HG02759 (cell line): ENCODE results near the gene ZDHHC1.
A peak's percentile ranks its signal among the peaks of the same experiment; 100 is the strongest.

Experiments used
- ATAC-seq: cut with Tn5 transposase; IDR thresholded peaks from one replicate; pipeline ENCODE4 v1.9.1; 2021; ENCODE audit warnings: mild to moderate bottlenecking, moderate library complexity; ENCODE audit not compliant: unreplicated experiment

ZDHHC1 gene, protein sequence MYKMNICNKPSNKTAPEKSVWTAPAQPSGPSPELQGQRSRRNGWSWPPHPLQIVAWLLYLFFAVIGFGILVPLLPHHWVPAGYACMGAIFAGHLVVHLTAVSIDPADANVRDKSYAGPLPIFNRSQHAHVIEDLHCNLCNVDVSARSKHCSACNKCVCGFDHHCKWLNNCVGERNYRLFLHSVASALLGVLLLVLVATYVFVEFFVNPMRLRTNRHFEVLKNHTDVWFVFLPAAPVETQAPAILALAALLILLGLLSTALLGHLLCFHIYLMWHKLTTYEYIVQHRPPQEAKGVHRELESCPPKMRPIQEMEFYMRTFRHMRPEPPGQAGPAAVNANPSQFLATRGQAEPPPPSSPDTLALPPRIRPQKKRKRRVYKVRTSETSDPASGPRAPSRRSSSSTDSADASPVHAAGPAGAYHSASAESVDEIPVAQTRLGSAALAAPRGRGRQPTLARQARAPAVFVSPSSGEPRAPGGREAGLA

DNA sequence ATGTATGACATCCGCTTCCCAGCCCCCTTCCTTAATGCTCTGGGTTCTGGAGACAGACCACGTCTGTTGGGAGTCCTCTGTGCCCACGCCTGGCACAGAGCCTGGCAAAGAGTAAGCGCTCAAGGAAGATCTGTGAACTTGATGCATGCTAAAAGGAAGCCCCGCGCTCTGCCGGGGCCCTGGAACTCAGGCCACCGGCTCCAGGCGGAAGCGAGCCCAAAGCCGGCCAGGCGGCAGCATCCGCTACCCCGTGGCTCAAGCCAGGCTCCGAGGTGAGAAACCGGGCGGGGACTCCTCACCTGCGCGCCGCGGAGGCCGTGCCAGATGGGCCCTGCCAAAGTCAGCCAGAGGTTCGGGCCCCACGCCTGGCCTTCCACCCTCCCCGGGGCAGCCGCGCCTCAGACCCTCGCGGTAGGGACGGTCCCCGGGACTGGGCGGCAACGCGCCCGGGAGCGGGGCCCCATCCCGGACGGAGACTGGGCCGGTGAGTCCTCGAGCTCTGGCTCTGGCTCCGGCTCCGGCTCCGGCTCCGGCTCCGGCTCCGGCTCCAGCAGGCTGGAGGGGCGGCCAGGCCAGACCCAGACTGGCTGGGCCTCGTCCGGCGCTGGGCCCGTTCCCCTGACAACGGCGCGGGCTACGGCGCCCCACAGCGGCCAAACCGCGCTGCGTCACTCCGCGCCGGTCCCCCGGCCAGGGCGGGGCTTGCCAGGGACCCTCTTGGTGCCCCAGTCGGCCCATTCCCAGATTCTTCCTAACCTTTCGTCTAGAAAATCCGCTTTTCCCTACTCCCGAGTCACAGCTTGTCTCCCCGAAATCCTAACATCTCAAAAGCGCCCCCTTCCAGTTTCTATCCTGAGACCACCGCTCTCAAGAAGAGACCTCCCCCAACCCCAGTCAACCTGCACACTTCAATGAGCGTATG lies at the start of gene ZDHHC1:
ZDHHC1 (minus strand) TSS at position 606 of the 922 bp plus-strand sequence. CDS start 8,702 bp downstream, outside the sequence.
- peak; percentile 78 for ATAC-seq

DNA sequence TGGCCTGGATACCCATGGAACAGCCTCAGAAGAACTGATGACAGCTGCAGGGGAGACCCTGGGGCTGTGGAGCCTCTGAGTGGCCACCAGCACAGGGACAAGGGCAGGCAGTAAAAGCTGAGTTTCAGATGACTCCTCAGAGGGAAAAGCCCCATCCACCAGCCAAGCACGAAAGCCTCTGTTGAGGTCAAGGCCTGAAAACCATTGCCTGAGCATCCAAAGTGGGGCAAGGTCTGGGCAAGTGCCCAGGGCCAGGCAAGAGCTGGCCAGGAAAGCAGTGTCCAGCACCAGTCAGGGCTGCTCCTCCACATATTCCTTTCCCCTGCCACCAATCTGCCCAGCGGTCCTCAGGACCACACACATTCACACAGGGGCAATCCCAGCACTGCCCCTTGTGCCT lies 48.3 kb upstream of the ZDHHC1 start:
- ATAC-seq = no peak

DNA sequence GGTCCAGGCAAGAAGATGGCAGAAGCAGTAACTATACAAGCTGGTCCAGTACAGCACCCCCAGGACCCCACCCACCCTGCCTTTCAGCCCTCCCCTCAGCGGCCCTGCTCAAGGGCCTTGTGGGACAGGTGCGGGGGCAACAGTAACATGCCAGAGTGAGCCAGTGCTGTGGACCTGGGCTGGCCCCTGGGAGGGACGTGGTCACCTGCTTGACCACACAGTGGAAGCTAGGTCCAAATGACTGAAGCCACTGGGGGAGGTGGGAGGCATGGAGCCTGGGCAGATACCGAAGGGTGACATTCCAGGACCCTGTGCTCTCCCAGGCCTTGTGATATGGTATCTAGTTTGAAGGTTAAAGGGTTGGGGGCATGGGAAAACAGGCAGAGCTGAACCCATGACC lies 47.4 kb upstream of the ZDHHC1 start:
- no peak for ATAC-seq

DNA sequence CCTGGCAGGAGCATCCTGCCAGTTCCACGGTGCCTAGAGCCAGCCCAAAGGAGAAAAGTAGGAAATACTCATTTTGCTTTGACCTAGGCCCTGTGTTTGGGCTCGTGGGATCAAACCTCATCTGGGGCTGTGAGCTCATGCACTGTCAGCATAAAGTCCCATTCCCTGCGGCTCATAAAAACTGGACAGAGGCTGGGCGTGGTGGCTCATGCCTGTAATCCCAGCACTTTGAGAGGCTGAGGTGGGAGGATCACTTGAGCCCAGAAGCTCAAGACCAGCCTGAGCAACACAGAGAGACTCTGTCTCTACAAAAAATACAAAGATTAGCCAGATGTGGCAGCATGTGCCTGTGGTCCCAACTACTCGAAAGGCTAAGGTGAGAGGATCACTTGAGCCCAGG lies 46.8 kb upstream of the ZDHHC1 start:
- ATAC-seq = no peak

DNA sequence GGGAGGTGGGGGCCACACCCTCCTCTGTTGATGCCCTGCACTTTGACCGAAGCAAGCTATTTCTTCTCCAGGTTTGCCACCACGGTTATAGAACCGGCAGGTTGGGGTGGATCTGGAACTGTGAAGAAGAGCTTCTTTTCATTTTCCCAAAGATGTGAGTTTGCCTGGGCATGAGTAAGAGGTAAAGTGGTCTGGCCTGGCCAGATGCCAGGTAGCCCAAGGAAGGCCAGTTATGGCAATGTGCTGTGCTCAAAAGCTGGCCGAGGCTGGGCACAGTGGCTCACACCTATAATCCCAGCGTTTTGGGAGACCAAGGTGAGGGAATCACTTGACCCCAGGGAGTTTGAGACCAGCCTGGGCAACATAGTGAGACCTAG lies 46.0 kb upstream of the ZDHHC1 start:
- ATAC-seq = no peak

DNA sequence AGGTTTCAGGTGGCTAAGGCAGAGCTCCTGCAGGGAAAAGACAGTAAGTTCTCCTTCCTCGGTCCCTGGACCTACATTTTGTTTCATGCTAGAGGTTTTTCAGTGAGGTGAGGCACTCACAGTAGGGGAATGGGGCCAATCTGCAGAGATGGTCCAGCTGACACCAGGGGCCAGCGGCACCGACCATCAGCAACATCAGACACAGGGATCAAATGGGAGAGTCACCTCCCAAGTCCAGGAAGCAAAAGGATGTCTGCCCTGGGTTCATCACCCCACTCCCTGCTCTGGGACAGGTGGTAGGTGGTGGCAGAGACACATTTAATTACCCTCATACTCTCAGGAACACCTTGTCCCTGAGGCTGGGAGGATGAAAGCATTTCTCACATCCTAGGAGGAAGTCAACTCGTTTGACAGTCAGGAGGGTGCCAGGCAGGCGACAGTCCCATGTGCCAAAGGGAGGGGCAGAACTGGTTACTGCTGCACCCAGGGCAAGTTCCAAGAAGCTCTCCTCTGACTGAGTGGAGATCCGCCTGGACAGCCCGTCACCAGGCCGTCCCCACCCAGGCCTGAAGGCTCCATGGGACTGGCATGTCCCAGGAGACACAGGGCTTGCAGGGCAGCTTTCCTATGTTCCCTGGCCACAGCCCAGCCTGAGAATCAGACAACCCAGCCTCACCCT lies 45.5 kb upstream of the ZDHHC1 start:
- ATAC-seq = no peak

DNA sequence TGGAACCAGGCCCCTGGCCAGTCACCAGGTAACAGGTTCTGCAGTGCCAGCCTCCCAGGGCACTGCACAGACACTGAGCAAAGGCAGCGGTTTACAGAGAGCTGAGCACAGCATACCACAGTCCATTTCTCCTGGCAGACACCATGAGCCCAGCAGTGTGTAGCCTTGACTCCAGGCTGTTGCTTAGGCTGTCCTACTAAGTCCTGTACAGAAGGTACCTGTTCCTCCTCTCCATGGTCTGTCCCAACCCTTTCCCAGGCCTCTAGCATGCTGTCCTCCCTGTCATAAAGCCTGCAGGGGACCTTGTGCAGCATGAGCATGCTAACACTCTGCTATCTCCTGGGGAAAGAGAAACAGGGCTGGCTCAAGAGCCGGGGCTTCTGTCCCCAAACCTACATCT lies 44.7 kb upstream of the ZDHHC1 start:
- no peak for ATAC-seq

DNA sequence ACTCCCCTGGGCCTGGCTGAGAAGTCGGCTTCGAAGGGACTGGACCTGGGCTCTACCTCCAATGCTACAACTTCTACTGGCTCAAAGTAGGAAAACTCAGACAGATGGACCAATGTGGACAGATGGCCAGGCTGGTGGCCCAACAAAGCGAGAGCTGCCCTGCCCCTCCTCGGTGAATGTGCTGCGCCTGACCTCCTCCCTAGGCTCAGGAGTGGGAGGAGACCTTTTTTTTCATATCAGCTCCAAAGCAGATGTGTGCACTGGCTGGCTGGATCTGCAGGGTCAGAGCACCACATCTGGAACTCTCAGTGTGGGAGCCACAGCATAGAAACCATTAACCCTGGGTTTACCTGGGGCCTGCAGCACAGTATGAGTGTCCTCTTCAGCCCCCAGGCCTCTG lies 43.9 kb upstream of the ZDHHC1 start:
- no peak for ATAC-seq

DNA sequence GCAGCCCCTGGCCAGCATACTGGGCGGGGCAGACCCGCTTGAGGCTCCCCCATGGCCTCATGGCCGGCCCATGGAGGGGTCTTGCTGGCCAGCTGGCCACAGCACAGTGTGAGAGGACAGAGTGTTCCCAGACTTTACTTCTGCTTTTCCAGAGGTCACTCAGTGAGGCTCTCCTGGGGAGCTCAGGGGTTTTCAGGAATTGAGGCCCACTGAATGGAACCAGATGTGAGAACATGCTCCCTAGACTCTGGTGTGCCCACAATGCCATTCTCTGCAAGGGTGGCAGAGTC lies 43.5 kb upstream of the ZDHHC1 start:
- ATAC-seq = no peak

DNA sequence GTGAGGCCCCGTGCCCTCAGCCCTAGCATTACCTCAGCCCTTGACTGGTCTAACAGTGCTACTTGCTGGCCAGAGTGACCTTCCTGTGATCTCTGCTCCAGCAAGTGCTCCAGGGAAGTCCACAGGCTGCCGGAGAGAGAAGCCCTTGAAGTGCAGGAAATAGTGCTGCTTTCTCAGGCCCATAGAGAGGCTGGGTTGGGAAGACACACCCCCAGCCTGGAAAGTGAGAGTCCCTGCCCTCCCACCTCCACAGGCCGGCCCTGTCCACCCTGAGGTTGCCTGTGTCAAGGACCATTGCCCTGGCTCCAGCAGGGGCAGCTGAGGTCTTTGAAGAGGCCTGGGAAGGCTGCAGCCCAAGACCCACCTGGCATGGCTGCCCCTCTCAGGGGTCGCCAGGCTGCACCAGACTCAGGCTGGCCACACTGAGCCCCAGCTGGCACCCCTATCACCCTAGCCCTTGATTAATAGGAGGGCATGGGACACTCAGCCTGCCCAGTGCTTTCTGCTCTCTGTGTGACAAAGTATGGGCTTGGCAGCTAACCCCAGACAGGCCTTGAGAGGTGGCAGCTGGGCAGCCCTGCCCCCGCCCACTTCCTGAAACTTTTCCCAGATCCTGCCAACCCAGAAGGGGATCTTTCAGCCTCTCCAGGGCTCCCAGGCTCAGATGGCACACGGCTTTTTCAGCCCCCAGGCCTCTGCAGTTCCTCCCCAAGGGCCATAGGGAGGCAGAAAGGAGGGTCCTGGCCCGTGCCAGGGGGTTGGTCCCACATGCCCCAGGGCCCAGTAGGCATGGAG lies 43.0 kb upstream of the ZDHHC1 start:
- no peak for ATAC-seq

DNA sequence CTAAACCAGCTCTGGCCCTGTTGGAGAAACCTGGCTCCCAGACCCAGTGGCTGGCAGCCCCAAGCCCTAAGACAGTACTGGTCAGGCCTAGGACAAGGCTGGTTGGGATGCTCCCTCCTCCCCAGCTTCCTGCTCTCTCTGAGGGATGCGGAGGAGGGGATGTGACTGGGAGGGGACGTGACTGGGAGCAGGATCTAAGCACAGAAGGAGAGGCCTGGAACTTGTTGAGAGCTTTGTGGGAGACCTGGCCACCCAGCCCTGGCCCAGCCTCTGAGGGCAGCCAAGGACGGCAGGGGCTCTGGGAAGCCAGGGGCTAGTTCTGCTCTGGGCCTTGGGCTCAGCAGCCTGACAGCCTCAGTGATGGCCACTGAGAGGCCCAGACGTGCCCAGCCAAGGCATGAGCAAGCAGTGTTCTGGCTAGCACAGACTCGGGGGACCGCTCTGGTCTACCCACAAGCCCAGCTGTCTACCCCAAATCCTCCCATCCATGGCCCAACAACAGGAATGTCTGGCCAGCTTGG lies 41.9 kb upstream of the ZDHHC1 start:
- no peak for ATAC-seq

DNA sequence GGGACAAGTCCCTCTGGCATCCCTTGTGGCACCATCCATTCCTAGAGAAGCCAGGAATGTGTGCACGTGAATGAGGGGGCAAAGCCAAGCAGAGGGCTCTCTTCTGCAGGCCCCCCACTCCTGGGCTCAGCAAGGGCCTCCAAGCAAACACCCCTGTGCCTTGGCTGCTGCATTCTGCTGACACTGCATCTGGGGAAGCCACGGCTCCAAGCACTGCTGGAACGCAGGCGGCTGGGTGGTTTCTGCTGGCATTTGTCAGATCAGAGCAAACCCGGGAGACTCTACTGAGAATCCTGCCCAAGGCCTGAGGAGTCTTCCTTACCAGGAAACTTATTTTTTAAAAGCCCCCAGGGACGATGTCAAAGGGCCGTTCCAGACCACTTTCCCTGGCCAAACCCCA lies 41.3 kb upstream of the ZDHHC1 start:
- ATAC-seq = no peak

DNA sequence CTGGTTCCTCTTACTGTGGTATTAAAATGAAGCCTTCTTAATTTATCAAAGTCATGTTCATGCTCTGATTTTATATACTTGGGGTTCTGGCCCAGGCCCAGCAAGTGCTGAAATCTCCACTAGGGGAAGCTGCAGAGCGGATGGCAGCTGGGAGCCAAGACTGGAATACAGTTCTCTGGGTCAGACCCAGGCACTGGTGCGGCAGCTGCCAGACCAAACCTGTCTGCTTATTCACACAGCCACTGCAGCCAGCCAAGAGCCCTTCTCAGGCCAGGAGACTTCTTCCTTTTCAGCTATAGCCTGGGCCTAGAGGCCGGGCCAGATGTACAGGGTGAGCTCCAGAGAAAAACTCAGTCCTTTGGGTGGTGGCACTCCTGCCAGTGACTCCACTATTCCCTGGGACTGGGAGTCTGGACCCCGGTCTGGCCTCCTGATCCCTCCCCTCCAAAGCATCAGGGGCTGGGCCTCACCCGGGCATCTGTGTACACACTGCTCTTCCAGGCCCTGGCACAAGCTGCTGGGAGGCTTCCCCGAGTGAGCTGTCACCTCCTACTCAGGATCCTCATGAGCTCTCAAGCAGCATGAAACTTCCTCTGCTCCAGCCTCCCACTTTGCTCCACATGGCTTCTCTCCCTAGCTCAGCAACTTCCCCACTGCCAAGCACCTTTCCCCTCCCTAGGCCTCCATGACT lies 40.3 kb upstream of the ZDHHC1 start:
- no peak for ATAC-seq

DNA sequence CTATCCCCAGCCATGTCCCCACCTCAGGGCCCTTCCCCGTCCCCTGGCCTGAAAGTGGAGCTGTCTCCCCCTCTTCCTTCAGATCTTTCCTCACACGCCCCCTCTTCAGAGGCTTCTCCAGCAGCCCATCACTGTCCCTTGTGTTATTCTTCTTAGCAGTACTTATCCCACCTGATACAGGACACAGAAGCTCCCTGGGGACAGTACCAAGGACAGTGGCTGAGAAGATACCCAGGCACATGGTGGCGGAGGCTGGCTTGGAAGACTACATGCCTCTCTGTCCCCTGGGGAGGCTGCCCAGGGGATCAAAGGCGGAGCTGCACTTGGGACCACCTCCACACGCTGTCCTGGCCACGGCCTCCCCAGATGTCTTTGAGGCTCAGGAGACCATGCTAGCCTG lies 38.6 kb upstream of the ZDHHC1 start:
- ATAC-seq = no peak

DNA sequence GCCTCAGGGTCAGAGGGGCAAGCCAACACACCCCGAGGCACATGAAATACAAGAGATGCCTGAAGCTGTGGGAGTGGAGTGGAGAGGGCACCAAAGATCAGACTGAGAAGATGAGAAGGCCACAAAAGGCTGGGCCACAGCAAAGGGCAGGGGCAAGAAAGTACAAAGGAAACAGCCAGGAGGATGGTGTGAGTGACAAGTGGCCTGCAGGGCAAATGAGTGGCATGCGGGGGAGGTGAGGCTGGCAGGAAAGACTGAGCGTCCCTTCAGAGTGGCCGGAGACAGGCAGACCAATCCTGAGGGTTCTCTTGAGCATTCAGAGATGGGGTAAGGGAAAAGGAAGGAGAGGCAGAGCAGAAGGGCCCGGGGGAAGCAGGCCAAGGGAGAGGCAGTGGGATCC lies 37.8 kb upstream of the ZDHHC1 start:
- ATAC-seq = no peak

DNA sequence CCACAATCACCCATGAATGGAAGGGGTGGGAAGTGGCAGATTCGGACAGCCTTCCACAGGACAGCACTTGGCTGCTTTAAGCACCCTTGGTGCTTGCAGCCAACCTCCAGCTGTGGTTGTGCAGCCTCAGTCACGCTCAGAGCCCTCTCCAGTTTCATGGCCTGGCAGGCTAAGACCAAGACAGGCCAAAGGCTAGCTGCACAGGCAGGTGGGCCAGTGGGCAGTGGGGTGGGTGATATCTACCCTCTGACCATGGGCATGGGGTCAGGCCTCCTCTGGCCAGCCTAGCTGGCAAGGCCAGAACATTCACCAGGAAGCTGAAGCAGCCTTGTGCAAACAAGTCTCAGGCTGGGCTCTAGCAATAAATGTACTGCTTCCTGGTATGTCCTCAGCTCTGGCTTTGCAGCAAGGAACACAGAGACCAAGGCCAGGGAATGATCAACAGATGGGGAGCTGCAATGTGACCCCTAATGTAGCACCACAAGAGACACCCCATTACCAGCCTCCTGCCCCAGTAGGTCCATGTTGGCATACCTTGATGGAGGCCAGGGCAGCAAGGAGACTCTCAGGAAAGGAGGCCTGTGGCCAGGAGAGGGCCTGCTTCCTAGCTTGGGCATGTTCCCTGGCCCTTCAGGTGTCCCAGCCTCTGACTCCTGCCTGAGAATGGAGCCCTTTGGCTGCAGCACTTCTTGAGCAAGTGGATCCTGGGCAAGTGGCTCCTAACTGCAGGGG lies 35.6 kb upstream of the ZDHHC1 start:
- no peak for ATAC-seq

DNA sequence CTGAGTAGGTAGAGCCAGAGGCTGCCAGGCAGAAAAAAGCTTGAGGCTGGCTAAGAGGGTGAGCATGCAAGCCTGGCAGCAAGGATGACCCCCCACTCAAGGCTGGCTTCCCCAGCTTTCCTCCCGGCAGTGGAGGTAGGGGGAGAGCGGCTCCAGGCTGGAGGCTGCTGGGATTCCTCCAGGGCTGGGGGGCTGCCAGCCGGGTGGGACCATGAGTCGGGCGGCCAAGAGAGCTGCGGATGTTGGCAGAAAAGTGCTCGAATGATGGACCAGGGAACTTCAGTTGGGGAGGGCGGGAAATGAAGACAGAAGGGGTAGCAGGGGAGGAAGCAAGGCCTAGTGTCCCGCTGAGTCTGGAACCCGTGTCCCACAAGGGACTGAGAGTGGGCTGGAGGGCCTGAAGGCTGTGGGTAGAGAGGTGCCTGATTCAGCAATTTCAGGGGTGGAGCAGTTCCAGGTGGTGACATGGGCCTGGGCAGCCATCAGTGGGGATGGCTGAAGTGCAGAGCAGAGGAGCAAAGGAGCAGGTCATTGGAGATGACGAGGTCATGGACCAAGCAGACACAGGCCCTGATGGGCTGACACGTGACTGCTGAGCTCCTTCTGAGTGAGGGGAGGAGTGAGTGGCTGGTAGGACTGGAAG lies 34.9 kb upstream of the ZDHHC1 start:
- ATAC-seq = no peak

DNA sequence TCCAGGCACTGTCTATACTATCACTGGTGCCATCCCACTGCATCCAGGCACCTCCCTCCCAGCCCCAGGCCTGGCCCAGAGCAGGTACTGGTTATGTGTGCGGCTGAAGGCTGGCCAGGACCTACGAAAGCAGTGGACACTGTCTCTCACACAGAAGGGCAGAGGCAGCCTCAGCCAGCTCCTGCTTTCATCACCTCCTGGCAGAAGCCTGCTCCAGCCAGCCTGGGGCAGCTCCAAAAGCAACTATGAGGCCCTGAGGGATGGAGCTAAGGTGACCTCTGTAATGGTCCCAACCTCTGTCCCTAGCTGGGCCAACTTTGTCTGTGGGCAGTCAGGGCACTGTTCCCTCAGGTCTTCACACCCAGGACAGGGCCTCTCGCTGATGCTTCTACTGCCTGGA lies 33.5 kb upstream of the ZDHHC1 start:
- no peak for ATAC-seq

DNA sequence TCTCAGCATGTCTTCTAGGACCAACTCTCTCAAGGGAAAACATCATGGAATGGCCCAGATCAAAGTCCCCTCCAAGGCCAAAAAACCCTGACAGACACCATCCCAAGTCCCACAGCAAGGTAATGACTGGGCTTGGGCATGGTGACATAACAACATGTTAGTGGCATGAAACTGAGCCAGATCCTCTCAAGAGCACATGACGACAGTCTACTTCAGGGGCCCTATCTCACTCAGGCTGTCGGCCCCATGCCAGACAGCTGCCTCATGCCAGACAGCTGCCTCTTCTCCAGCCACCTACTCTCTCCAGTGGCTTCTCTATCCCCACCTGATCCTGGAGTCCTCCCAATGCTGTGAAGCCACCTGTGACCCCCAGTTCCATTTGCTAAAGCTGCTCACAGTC lies 33.1 kb upstream of the ZDHHC1 start:
- no peak for ATAC-seq
